ENCODE data around the gene RMND5B.

DNA sequence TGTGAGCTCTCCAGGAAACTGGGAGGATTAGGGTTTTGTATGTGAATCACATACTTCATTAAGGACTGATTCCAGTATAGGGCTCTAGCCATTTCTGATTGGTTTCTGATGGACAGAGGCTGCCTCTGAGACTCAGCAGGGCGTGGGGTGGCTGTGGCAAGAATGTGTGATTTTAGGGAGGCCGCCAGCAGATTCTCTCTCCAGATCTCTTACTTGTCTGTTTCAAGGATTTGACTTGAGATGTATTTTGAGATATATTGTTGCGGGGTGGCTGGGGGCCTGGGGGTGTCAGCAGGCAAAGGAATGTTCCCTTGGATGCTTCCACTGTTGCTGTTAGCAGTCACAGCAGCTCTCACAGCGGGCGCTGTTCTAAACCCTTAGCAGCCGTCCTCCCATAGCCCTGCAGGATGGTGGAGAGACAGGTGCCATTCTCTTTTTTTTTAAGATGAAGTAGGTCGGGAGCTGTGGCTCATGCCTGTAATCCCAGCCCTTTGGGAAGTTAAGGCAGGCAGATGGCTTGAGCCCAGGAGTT is 65.5 kb downstream of the RMND5B start:
- TF ChIP-seq, protein P1, sequence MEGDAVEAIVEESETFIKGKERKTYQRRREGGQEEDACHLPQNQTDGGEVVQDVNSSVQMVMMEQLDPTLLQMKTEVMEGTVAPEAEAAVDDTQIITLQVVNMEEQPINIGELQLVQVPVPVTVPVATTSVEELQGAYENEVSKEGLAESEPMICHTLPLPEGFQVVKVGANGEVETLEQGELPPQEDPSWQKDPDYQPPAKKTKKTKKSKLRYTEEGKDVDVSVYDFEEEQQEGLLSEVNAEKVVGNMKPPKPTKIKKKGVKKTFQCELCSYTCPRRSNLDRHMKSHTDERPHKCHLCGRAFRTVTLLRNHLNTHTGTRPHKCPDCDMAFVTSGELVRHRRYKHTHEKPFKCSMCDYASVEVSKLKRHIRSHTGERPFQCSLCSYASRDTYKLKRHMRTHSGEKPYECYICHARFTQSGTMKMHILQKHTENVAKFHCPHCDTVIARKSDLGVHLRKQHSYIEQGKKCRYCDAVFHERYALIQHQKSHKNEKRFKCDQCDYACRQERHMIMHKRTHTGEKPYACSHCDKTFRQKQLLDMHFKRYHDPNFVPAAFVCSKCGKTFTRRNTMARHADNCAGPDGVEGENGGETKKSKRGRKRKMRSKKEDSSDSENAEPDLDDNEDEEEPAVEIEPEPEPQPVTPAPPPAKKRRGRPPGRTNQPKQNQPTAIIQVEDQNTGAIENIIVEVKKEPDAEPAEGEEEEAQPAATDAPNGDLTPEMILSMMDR (IDR thresholded peaks at IDR 0.05), result no peak
- no peak for TF ChIP-seq POLR2A (IDR thresholded peaks at IDR 0.05)

Measured in sigmoid colon (tissue), 3 donors.